WTC11 (cell line): ENCODE results near the gene ST6GALNAC2. TPM values are rescaled to one million over a fixed set of nuclear protein-coding genes. Genes with fewer than 3 reads are reported as not detected.

ENCODE experiments used
- ATAC-seq: fragments of 200-7000 bp; cut with Tn5 transposase; 2 replicates; pipeline ENCODE4 v1.10.0; 2021; ENCODE audit warnings: mild to moderate bottlenecking, moderate library complexity
- CTCF ChIA-PET: fragments of 300-600 bp; sonication (Branson Sonifier 250); formaldehyde crosslinking; loops from one replicate; lab custom pipeline; 2021; ENCODE audit warnings: antibody characterized with exemption; lab: Charles Lee
- POLR2A ChIA-PET: fragments of 350-600 bp; sonication (Branson Sonifier 250); formaldehyde crosslinking; loops from one replicate; lab custom pipeline; 2021; ENCODE audit warnings: antibody characterized with exemption; lab: Charles Lee
- DNase-seq: peaks from one replicate; pipeline ENCODE4 v3.0.0; 2021; ENCODE audit warnings: low spot score
- H3K27ac Mint-ChIP-seq: 2 replicates; pipeline ENCODE4 v1.8.0; 2021; ENCODE audit warnings: mixed read lengths
- H3K27me3 Mint-ChIP-seq: 2 replicates; pipeline ENCODE4 v1.8.0; 2021; ENCODE audit warnings: low read depth, mild to moderate bottlenecking, moderate library complexity, mixed read lengths
- H3K36me3 Mint-ChIP-seq: 2 replicates; pipeline ENCODE4 v1.8.0; 2021; ENCODE audit warnings: mixed read lengths
- H3K4me1 Mint-ChIP-seq: 2 replicates; pipeline ENCODE4 v1.8.0; 2022; ENCODE audit warnings: mixed read lengths
- H3K4me3 Mint-ChIP-seq: 2 replicates; pipeline ENCODE4 v1.8.0; 2021; ENCODE audit warnings: mild to moderate bottlenecking, moderate library complexity, mixed read lengths
- H3K9me3 Mint-ChIP-seq: 2 replicates; pipeline ENCODE4 v1.8.0; 2021; ENCODE audit warnings: mixed read lengths
- ATF1 ChIP-seq: sonication (generic); formaldehyde crosslinking; IDR thresholded peaks from 2 replicates; pipeline ENCODE4 v1.8.1; 2023; ENCODE audit warnings: mild to moderate bottlenecking, moderate library complexity, missing genetic modification reagents
- FOXK1 ChIP-seq: sonication (generic); formaldehyde crosslinking; IDR thresholded peaks from 2 replicates; pipeline ENCODE4 v1.8.0; 2022; ENCODE audit warnings: mild to moderate bottlenecking, moderate library complexity, missing genetic modification reagents
- JUN ChIP-seq: sonication (generic); formaldehyde crosslinking; IDR thresholded peaks from 2 replicates; pipeline ENCODE4 v1.8.0; 2023; ENCODE audit warnings: mild to moderate bottlenecking, missing genetic modification reagents
- SMAD4 ChIP-seq: sonication (generic); formaldehyde crosslinking; IDR thresholded peaks from 2 replicates; pipeline ENCODE4 v1.8.0; 2022; ENCODE audit warnings: mild to moderate bottlenecking, missing genetic modification reagents
- SOX15 ChIP-seq: fragments of 250-450 bp; sonication (Bioruptor Pico); IDR thresholded peaks from 2 replicates; pipeline ENCODE4 v1.9.0; 2021; ENCODE audit warnings: mild to moderate bottlenecking
- TCF7 ChIP-seq: sonication (generic); formaldehyde crosslinking; IDR thresholded peaks from 2 replicates; pipeline ENCODE4 v1.8.0; 2022; ENCODE audit warnings: mild to moderate bottlenecking, low read depth, missing genetic modification reagents, moderate library complexity
- ZNF138 ChIP-seq: sonication (generic); formaldehyde crosslinking; conservative IDR thresholded peaks from 2 replicates; pipeline ENCODE4 v1.8.1; 2022; ENCODE audit warnings: mild to moderate bottlenecking, moderate library complexity, missing genetic modification reagents
- ZNF232 ChIP-seq: sonication (generic); formaldehyde crosslinking; IDR thresholded peaks from 2 replicates; pipeline ENCODE4 v1.8.0; 2022; ENCODE audit warnings: mild to moderate bottlenecking, missing genetic modification reagents
- ZNF317 ChIP-seq: sonication (generic); formaldehyde crosslinking; IDR thresholded peaks from 2 replicates; pipeline ENCODE4 v1.8.1; 2023; ENCODE audit warnings: low read depth, mild to moderate bottlenecking, moderate library complexity, missing genetic modification reagents, borderline replicate concordance
- total RNA-seq: library from RNA; stranded (reverse); gene quantifications from 3 replicates; pipeline ENCODE4 v1.2.3, GENCODE V29; 2021
- TF ChIP-seq, protein P1 (sequence below): sonication (generic); formaldehyde crosslinking; IDR thresholded peaks from 2 replicates; pipeline ENCODE4 v1.8.1; 2022; ENCODE audit warnings: low read depth, missing genetic modification reagents, borderline replicate concordance
- TF ChIP-seq, protein P2 (sequence below): fragments of 250-450 bp; sonication (Bioruptor Pico); IDR thresholded peaks from 2 replicates; pipeline ENCODE4 v1.9.0; 2021; ENCODE audit warnings: mild to moderate bottlenecking
- TF ChIP-seq, protein P3 (sequence below): sonication (generic); formaldehyde crosslinking; IDR thresholded peaks from 2 replicates; pipeline ENCODE4 v1.8.1; 2022; ENCODE audit warnings: missing genetic modification reagents, borderline replicate concordance
- TF ChIP-seq, protein P4 (sequence below): sonication (generic); formaldehyde crosslinking; IDR thresholded peaks from 2 replicates; pipeline ENCODE4 v1.8.1; 2022; ENCODE audit warnings: mild to moderate bottlenecking, missing genetic modification reagents, moderate library complexity, borderline replicate concordance
- TF ChIP-seq, protein P5 (sequence below): fragments of 250-450 bp; sonication (Bioruptor Pico); IDR thresholded peaks from 2 replicates; pipeline ENCODE4 v1.9.0; 2021; ENCODE audit warnings: mild to moderate bottlenecking
- TF ChIP-seq, protein P6 (sequence below): sonication (generic); formaldehyde crosslinking; IDR thresholded peaks from 2 replicates; pipeline ENCODE4 v1.8.1; 2023; ENCODE audit warnings: mild to moderate bottlenecking, missing genetic modification reagents, moderate library complexity
- TF ChIP-seq, protein P7 (sequence below): sonication (generic); formaldehyde crosslinking; IDR thresholded peaks from 2 replicates; pipeline ENCODE4 v1.8.1; 2023; ENCODE audit warnings: mild to moderate bottlenecking, missing genetic modification reagents, borderline replicate concordance
- TF ChIP-seq, protein P8 (sequence below): fragments of 200-600 bp; IDR thresholded peaks from 2 replicates; pipeline ENCODE4 v1.8.0; 2022; ENCODE audit warnings: antibody characterized with exemption
- TF ChIP-seq, protein P9 (sequence below): sonication (generic); formaldehyde crosslinking; IDR thresholded peaks from 2 replicates; pipeline ENCODE4 v1.8.1; 2023; ENCODE audit warnings: mild to moderate bottlenecking, missing genetic modification reagents
- TF ChIP-seq, protein P10 (sequence below): sonication (generic); formaldehyde crosslinking; IDR thresholded peaks from 2 replicates; pipeline ENCODE4 v1.8.0; 2022; ENCODE audit warnings: mild to moderate bottlenecking, missing genetic modification reagents

ST6GALNAC2 gene
- total RNA-seq, 1 experiment from 2014 or later, result not detected

DNA sequence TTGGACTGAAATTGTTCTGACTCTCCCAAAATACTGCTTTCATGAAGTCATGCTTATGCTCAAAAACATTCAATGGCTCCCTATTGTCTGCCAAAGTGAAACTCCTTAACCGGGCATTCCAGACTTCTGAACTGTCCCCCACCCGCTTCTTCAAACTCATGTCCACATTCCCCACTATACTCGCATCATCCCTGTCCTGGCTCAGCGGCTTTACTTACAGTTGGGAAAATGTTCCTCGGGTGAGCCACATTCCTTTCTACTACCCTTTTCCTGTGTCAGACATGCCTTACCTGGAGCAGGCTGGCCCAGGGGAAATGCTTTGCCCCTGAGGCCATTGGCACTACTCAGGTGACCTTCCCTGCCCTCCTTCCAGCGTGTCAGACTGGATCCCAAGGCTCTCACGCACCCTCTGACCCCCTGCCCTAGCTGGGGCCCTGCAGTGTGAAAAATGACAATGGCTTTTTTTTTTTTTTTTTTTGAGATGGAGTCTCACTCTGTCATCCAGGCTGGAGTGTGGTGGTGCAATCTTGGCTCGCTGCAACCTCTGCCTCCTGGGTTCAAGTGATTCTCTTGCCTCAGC, 53.5 kb downstream of the ST6GALNAC2 start:
- POLR2A ChIA-PET, result no interaction called here
- peaks cover 24% of the 10 kb centered on the region for H3K27me3 Mint-ChIP-seq
- ATAC-seq (no peak), DNase-seq (no peak)
- CTCF ChIA-PET, result interaction anchor here (0.6 to 9.7 kb wide), 4 partner anchors 8 to 147 kb away, joined by 3 to 123 read pairs (median 3); no protein-coding TSS in a partner anchor
- H3K36me3 Mint-ChIP-seq, result no peaks in the 10 kb centered on the region
- peaks cover 16% of the 10 kb centered on the region for H3K4me1 Mint-ChIP-seq
- H3K27ac Mint-ChIP-seq, result no peak overlapping the region
- no peaks in the 10 kb centered on the region for H3K9me3 Mint-ChIP-seq
- no peak overlapping the region for H3K4me3 Mint-ChIP-seq
- TF ChIP-seq, protein P1, sequence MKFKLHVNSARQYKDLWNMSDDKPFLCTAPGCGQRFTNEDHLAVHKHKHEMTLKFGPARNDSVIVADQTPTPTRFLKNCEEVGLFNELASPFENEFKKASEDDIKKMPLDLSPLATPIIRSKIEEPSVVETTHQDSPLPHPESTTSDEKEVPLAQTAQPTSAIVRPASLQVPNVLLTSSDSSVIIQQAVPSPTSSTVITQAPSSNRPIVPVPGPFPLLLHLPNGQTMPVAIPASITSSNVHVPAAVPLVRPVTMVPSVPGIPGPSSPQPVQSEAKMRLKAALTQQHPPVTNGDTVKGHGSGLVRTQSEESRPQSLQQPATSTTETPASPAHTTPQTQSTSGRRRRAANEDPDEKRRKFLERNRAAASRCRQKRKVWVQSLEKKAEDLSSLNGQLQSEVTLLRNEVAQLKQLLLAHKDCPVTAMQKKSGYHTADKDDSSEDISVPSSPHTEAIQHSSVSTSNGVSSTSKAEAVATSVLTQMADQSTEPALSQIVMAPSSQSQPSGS (CRISPR knock-in tag), result no peak
- TF ChIP-seq, protein P2, sequence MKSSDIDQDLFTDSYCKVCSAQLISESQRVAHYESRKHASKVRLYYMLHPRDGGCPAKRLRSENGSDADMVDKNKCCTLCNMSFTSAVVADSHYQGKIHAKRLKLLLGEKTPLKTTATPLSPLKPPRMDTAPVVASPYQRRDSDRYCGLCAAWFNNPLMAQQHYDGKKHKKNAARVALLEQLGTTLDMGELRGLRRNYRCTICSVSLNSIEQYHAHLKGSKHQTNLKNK (CRISPR knock-in tag), result no peak
- TF ChIP-seq ZNF232, result no peak
- TF ChIP-seq, protein P3, sequence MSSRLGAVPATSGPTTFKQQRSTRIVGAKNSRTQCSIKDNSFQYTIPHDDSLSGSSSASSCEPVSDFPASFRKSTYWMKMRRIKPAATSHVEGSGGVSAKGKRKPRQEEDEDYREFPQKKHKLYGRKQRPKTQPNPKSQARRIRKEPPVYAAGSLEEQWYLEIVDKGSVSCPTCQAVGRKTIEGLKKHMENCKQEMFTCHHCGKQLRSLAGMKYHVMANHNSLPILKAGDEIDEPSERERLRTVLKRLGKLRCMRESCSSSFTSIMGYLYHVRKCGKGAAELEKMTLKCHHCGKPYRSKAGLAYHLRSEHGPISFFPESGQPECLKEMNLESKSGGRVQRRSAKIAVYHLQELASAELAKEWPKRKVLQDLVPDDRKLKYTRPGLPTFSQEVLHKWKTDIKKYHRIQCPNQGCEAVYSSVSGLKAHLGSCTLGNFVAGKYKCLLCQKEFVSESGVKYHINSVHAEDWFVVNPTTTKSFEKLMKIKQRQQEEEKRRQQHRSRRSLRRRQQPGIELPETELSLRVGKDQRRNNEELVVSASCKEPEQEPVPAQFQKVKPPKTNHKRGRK (CRISPR knock-in tag), result no peak
- TF ChIP-seq SMAD4, result no peak
- no peak for TF ChIP-seq JUN (CRISPR knock-in tag)
- TF ChIP-seq ZNF138 (CRISPR knock-in tag), result no peak
- no peak for TF ChIP-seq ATF1 (CRISPR knock-in tag)
- TF ChIP-seq, protein P4, sequence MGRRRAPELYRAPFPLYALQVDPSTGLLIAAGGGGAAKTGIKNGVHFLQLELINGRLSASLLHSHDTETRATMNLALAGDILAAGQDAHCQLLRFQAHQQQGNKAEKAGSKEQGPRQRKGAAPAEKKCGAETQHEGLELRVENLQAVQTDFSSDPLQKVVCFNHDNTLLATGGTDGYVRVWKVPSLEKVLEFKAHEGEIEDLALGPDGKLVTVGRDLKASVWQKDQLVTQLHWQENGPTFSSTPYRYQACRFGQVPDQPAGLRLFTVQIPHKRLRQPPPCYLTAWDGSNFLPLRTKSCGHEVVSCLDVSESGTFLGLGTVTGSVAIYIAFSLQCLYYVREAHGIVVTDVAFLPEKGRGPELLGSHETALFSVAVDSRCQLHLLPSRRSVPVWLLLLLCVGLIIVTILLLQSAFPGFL (CRISPR knock-in tag), result no peak
- TF ChIP-seq FOXK1 (CRISPR knock-in tag), result no peak
- TF ChIP-seq, protein P5, sequence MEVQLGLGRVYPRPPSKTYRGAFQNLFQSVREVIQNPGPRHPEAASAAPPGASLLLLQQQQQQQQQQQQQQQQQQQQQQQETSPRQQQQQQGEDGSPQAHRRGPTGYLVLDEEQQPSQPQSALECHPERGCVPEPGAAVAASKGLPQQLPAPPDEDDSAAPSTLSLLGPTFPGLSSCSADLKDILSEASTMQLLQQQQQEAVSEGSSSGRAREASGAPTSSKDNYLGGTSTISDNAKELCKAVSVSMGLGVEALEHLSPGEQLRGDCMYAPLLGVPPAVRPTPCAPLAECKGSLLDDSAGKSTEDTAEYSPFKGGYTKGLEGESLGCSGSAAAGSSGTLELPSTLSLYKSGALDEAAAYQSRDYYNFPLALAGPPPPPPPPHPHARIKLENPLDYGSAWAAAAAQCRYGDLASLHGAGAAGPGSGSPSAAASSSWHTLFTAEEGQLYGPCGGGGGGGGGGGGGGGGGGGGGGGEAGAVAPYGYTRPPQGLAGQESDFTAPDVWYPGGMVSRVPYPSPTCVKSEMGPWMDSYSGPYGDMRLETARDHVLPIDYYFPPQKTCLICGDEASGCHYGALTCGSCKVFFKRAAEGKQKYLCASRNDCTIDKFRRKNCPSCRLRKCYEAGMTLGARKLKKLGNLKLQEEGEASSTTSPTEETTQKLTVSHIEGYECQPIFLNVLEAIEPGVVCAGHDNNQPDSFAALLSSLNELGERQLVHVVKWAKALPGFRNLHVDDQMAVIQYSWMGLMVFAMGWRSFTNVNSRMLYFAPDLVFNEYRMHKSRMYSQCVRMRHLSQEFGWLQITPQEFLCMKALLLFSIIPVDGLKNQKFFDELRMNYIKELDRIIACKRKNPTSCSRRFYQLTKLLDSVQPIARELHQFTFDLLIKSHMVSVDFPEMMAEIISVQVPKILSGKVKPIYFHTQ (CRISPR knock-in tag), result no peak
- no peak for TF ChIP-seq ZNF317 (CRISPR knock-in tag)
- TF ChIP-seq, protein P6, sequence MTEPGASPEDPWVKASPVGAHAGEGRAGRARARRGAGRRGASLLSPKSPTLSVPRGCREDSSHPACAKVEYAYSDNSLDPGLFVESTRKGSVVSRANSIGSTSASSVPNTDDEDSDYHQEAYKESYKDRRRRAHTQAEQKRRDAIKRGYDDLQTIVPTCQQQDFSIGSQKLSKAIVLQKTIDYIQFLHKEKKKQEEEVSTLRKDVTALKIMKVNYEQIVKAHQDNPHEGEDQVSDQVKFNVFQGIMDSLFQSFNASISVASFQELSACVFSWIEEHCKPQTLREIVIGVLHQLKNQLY (CRISPR knock-in tag), result no peak
- no peak for TF ChIP-seq SOX15 (CRISPR knock-in tag)
- TF ChIP-seq, protein P7, sequence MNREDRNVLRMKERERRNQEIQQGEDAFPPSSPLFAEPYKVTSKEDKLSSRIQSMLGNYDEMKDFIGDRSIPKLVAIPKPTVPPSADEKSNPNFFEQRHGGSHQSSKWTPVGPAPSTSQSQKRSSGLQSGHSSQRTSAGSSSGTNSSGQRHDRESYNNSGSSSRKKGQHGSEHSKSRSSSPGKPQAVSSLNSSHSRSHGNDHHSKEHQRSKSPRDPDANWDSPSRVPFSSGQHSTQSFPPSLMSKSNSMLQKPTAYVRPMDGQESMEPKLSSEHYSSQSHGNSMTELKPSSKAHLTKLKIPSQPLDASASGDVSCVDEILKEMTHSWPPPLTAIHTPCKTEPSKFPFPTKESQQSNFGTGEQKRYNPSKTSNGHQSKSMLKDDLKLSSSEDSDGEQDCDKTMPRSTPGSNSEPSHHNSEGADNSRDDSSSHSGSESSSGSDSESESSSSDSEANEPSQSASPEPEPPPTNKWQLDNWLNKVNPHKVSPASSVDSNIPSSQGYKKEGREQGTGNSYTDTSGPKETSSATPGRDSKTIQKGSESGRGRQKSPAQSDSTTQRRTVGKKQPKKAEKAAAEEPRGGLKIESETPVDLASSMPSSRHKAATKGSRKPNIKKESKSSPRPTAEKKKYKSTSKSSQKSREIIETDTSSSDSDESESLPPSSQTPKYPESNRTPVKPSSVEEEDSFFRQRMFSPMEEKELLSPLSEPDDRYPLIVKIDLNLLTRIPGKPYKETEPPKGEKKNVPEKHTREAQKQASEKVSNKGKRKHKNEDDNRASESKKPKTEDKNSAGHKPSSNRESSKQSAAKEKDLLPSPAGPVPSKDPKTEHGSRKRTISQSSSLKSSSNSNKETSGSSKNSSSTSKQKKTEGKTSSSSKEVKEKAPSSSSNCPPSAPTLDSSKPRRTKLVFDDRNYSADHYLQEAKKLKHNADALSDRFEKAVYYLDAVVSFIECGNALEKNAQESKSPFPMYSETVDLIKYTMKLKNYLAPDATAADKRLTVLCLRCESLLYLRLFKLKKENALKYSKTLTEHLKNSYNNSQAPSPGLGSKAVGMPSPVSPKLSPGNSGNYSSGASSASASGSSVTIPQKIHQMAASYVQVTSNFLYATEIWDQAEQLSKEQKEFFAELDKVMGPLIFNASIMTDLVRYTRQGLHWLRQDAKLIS (CRISPR knock-in tag), result no peak
- TF ChIP-seq, protein P8, sequence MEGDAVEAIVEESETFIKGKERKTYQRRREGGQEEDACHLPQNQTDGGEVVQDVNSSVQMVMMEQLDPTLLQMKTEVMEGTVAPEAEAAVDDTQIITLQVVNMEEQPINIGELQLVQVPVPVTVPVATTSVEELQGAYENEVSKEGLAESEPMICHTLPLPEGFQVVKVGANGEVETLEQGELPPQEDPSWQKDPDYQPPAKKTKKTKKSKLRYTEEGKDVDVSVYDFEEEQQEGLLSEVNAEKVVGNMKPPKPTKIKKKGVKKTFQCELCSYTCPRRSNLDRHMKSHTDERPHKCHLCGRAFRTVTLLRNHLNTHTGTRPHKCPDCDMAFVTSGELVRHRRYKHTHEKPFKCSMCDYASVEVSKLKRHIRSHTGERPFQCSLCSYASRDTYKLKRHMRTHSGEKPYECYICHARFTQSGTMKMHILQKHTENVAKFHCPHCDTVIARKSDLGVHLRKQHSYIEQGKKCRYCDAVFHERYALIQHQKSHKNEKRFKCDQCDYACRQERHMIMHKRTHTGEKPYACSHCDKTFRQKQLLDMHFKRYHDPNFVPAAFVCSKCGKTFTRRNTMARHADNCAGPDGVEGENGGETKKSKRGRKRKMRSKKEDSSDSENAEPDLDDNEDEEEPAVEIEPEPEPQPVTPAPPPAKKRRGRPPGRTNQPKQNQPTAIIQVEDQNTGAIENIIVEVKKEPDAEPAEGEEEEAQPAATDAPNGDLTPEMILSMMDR, result no peak
- no peak for TF ChIP-seq TCF7 (CRISPR knock-in tag)
- TF ChIP-seq, protein P9, sequence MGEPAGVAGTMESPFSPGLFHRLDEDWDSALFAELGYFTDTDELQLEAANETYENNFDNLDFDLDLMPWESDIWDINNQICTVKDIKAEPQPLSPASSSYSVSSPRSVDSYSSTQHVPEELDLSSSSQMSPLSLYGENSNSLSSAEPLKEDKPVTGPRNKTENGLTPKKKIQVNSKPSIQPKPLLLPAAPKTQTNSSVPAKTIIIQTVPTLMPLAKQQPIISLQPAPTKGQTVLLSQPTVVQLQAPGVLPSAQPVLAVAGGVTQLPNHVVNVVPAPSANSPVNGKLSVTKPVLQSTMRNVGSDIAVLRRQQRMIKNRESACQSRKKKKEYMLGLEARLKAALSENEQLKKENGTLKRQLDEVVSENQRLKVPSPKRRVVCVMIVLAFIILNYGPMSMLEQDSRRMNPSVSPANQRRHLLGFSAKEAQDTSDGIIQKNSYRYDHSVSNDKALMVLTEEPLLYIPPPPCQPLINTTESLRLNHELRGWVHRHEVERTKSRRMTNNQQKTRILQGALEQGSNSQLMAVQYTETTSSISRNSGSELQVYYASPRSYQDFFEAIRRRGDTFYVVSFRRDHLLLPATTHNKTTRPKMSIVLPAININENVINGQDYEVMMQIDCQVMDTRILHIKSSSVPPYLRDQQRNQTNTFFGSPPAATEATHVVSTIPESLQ (CRISPR knock-in tag), result no peak
- TF ChIP-seq, protein P10, sequence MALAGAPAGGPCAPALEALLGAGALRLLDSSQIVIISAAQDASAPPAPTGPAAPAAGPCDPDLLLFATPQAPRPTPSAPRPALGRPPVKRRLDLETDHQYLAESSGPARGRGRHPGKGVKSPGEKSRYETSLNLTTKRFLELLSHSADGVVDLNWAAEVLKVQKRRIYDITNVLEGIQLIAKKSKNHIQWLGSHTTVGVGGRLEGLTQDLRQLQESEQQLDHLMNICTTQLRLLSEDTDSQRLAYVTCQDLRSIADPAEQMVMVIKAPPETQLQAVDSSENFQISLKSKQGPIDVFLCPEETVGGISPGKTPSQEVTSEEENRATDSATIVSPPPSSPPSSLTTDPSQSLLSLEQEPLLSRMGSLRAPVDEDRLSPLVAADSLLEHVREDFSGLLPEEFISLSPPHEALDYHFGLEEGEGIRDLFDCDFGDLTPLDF (CRISPR knock-in tag), result no peak
